Measurements from ENCODE around the gene GLB1L2.

GLB1L2 gene

GRCh38 chr11:134370526-134371435 is 39.0 kb downstream of the GLB1L2 start:
- no peak for DNase-seq

DNA sequence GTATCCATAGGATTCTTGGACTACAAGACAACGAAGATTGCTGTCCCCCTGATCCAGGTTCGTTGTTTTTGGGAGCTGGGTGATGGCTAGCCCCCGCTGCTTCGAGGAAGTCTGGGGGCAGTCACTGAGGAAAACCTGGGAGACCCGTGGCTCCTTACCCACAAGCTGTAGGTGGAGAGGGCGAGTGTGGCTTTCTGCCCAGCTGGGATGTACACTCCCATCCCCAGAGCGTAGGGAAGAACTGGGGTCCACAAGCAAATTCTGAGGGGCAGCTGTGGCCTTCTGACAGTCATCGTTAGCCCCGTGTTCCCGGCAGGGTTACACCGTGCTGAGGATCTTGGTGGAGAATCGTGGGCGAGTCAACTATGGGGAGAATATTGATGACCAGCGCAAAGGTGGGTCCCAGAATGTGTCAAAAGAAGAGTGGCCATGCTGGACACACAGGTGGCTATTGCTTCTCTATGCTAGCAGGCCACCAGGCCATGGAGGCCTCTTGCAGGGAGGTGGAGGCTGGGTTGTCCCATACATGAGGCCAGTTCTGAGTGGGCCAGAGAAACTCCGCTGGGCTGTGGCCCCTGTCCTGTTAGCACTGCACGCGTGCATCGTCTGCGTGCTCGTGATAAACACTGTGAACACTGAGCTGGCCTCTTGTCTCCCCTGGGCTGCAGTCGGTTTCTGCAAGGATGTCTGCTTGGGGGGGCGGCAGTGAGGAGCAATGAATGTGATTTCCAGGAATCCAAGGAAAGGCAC is 39.8 kb downstream of the GLB1L2 start:
- DNase-seq = no peak

DNA sequence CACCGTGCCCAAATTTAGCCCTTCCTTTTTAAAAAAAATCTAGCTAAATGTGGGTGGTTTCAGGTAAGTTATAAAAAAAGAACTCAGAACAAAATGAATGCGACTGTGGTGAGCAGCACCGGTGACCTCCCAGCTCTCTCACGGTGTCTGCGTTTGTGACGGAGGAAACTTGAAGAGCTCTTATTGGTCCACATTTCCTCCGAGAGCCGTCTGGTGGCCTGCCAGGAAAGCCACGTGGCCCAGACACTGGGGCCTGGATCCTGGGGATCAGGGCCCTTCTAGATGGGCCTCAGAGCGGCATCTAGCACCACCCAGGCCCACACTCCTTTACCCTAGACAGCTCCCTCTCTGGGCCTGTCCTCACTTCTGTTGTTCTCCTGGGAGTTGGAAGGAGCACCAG is 40.7 kb downstream of the GLB1L2 start:
- no peak for DNase-seq

- no peak for DNase-seq
These were observed 41.2 kb downstream of the GLB1L2 start for GRCh38 chr11:134372961-134373360.

DNA sequence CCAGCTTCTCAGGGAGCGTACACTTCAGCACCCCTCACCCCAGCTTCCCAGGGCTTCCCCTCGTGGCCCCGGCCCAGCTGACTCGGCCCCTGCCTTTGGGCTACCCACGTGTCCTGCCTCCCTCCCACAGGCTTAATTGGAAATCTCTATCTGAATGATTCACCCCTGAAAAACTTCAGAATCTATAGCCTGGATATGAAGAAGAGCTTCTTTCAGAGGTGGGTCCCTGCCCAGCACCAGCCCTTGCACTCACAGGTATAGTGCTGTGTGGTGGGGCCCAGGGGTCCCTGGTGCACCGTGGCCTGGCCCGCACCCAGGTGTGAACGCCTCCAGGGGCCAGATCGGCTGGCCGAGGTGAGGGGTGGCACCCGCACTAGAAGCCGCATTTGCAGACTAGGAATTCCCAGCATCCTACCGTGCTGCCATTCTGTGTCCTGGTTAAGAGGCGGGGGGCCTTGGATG is 41.8 kb downstream of the GLB1L2 start:
- DNase-seq = no peak

DNA sequence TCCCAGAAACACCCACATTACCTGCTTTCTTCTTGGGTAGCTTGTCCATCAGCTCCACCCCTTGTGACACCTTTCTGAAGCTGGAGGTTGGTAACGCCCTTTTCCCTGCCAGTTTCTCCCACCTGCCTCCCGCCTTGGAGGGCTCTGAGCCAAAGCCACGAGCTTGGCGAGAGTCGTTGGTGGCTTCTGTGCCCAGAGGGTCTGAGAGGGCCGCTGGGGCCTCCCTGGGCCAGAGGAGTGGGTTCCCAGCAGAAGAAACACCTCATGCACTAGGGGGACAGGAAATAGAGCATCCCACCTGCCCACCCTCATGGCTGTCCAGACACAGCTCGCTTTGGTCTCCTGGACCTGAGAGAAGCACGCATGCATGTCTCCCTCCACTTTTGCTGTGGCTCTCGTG is 42.4 kb downstream of the GLB1L2 start:
- DNase-seq = no peak

GRCh38 chr11:134374891-134375550 is 43.2 kb downstream of the GLB1L2 start:
- no peak for DNase-seq

DNA sequence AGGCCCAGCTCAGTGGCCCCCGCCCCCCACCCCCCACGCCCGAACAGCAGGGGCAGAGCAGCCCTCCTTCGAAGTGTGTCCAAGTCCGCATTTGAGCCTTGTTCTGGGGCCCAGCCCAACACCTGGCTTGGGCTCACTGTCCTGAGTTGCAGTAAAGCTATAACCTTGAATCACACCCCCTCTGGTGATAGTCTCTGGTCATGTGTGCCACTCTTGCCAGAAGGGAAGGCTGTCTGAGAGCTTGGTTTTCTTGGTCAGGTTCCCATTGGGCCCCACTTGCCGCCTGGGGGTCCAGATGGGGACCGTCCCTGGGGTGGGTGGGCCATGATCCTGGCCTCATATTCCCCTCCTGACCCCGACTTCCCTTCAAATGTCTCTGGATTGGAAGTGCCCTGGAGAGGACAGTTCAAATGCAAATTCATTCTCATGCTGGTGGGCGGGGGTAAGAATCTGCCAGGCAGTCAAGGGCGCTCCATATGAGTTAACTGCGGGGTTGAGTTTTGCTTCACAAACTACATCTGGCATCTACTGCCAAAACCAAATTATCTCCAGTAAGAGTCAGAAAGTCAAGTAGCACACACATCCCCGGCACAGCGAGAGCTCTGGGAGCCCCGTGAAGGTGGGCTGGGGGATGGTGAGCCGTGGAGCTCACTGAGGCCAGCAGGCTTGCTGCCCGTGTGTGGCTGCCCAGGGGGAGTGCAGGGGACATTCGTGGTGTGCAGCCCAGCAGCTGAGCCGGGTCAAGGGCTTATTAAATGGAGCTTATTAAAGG is 44.5 kb downstream of the GLB1L2 start:
- DNase-seq = no peak

GRCh38 chr11:134377876-134378275 is 46.1 kb downstream of the GLB1L2 start:
- DNase-seq = no peak

GRCh38 chr11:134379241-134379640 is 47.5 kb downstream of the GLB1L2 start:
- no peak for DNase-seq

DNA sequence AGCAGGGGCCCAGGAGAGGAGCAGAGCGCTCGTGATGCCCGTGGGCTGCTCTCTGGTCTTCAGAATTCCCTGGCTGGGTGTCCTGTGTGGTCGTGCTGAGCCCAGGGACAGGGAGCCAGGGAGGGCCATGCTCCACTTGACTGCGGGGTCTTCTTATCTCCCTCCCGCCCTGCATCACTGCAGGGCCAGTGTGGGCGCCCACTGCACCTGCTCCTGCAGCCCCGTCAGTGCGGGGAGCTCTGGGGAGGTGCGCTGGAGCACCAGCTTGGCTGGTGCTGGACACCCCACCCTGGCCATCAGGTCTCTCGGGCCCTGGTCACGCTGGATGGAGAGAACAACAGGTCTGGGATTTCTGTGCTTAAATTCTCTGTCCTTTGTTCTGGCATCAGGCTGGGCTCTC is 48.4 kb downstream of the GLB1L2 start:
- DNase-seq = no peak

DNA sequence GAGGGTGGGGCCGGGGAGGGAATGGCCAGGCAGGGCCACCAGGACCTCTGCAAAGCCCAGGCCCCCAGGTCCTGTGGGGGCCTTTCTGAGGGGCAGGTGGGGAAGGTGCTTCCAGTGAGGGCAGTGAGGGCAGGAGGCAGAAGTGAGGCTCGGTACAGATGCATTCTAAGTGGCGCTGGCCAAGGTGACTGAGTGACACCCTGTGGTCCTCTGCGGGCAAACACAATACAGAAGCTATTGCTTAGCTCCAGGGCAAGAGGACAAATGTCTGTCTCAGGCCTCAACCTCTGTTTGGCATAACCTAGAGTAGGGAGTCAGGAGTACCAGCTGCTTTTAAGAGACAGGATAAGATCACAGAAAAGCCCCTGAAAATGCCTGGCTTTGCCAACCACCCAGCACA is 49.0 kb downstream of the GLB1L2 start:
- no peak for DNase-seq

DNA sequence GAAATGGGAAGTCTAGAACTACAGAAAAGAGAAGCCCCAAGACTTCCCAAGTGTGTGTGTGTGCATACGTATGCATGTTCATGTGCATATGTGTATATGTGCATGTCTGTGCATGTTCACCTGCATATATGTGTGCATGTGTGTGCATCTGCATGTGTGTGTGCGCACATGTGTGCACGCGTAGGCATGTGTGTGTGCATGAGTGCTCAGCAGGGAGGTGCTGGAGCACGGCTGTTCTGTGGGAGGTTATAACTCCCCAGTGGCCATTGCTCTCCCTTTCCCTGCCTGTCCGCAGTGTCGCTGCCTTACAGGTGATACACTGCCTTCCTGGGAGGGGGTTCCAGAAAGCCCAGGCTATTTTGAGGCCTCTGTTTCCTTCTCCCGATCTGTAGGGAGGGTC is 50.5 kb downstream of the GLB1L2 start:
- no peak for DNase-seq

GRCh38 chr11:134382830-134383229 is 51.0 kb downstream of the GLB1L2 start:
- DNase-seq = no peak

DNA sequence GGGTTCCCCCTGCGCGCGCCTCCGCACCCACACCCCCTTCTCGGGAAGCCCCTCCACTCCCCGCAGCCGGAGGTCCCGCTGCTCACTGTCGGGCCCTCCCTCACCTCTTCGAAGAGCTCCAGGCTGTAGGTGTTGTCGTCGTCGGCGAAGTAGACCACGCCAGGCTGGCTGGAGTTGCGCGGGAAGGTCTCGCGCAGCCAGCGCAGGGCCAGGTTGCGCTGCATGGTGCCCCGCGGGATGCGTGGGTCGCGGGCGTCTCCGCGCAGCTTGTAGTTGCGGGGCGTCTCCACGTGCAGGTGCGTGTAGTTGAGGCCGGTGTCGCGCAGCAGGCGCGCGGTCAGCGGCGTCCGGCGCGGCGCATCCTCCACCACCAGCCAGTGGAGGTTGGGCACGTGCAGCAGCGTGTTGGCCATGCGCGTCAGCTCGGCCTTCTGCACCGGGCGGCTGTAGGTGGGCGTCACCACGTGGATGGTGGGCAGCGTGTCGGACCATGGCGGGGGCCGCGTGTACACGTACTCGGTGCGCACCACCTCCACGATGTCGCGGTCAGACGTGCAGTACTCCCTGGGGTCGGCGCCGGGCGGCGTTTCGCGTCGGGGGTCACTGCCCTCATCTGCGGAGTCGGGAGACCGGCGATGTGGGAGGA is 51.9 kb downstream of the GLB1L2 start:
- DNase-seq = no peak

- no peak for DNase-seq
These were observed 52.6 kb downstream of the GLB1L2 start for GRCh38 chr11:134384406-134384805.

GRCh38 chr11:134385171-134385570 is 53.4 kb downstream of the GLB1L2 start:
- DNase-seq = no peak

GRCh38 chr11:134385774-134386565 is 54.2 kb downstream of the GLB1L2 start:
- DNase-seq = no peak

GRCh38 chr11:134386945-134387344 is 55.2 kb downstream of the GLB1L2 start:
- DNase-seq = no peak

DNA sequence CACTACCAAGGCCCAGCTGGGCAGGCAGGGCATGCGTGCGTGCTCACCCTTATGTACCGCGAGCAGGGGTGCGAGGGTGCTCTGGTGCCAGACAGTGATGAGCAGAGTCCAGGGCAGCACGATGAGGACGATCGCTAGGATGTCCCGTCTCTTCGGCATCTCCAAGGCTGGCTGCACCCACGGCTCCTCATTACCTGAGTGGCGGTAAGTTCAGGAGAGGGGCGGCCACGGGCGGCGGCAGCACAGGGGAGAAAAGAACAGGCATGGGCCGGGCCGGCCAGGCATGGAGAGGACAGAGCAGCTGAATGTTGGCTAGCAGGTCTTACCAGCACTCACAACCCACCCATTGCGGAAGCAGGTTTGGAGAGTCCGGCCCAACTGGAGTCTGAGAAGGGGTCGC is 55.7 kb downstream of the GLB1L2 start:
- DNase-seq = no peak

DNA sequence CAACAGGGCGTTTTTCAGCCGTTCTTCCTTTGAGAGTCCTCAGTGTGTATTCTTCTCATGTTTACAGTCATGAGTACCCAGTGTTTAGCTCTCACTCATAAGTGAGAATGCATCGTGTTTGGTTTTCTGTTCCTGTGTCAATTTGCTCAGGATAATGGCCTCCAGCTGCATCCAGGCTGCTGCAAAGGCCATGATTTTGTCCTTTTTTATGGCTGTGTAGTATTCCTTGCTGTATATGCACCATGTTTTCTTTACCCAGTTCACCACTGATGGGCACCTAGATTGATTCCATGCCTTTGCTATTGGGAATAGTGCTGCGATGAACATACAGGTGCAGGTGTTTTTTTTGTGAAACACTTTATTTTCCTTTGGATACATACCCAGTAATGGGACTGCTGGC is 56.8 kb downstream of the GLB1L2 start:
- no peak for DNase-seq
